Fibroblast of gingiva (primary cell): ENCODE data around the gene SRCIN1.
"Not testable (repeated sequence)": the region's sequence is repeated elsewhere in the genome, so short reads cannot be mapped to it uniquely, and the experiment has no call there.

Source experiments
- DNase-seq: peaks from one replicate; pipeline ENCODE4 v3.0.0-alpha.2; 2011; ENCODE audit warnings: low read depth

The SRCIN1 gene

GRCh38 chr17:38542286-38542685, 63.5 kb downstream of the SRCIN1 start:
- DNase-seq = no peak

GRCh38 chr17:38541281-38541680, 64.5 kb downstream of the SRCIN1 start:
- no peak for DNase-seq

- DNase-seq = no peak
These were observed 65.2 kb downstream of the SRCIN1 start for GRCh38 chr17:38540514-38541045.

GRCh38 chr17:38539386-38539785, 66.4 kb downstream of the SRCIN1 start:
- DNase-seq = no peak

DNA sequence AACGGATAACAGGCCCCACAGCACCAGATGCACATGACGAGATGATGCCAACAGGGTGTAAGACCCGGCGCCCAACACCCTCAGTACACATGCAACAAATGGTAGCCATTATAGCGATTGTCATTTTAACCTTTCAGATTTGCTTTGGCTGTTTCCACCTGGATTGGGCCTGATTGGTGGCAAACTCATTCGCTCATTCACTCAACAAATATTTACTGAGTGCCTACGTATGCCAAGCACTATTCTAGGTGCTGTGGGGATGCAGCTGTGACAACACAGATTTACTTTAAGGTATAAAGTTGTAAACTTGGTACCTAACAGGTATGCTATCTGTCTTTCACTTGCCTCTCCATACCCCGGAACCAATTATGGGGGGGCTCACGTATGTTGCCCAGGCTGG, 66.8 kb downstream of the SRCIN1 start:
- DNase-seq = no peak

DNA sequence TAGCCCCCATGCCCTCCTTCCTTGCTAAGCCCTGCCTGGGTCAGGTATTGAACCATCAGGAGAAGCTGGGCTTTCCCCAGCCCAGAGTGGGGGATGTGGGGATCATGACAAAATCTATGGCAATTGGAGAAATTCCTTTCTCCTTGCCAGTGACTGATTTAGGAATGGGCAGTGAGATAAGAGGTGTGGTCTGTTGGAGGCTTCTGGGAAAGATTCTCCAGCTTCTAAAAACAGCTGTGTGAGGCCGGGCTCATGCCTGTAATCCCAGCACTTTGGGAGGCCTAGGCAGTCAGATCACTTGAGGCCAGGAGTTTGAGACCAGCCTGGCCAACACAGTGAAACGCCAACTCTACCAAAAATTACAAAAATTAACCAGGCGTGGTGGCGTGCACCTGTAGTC, 69.1 kb downstream of the SRCIN1 start:
- DNase-seq = no peak

- DNase-seq = no peak
These were observed 69.9 kb downstream of the SRCIN1 start for GRCh38 chr17:38535886-38536285.

GRCh38 chr17:38534498-38534885, 71.3 kb downstream of the SRCIN1 start:
- no peak for DNase-seq

DNA sequence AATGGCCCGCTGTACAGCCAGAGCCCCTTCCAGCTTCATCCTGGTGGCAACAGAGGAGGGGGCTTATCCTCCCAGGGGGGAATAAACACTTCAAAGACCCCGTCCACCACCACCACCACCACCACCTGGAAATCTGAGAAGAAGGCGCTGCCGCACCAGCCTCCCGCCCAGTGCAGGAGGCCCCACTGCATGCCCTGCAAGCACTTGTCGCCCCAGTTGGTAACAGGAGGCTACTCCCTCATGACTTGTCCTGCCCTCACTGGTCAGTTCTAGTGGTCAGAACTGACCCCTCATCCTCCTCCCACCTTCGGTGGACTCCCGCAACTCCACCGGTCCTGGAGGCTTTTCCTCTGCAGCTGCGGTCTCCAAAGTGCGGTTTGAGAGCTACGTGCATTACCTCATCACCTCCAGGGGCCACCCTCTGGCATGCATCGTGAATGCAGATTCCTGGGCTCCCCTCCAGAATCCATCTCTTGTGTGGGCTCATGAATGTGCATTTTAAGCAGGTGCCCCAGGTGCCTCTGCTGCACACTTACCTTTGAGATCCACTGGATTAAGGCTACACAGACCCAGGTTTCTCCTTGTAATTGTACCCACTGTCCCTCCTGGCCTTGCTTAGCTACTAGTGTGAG, 71.8 kb downstream of the SRCIN1 start:
- no peak for DNase-seq

GRCh38 chr17:38533241-38533640, 72.5 kb downstream of the SRCIN1 start:
- no peak for DNase-seq

GRCh38 chr17:38532451-38532850, 73.3 kb downstream of the SRCIN1 start:
- no peak for DNase-seq

DNA sequence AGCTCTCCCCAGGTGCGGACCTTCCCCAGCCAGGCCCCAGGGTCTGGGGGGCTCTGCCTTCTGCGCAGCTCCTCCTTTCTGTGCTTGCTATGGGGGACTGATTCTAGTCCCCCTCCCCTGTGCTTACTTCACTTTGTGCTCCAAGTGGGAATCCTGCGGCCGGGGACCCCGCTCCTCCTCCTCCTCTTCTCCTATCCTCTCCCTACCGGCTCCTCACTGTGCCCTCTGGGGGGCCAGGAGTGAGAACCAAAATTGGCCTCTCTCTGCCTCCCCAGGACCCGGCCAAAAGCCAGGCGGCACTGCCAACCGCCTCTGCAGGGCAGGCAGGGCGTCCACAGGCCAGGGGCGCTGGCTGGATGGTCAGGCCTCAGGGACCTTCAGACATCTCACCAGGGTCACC, 74.0 kb downstream of the SRCIN1 start:
- not testable (repeated sequence) for DNase-seq

- not testable (repeated sequence) for DNase-seq
These were observed 74.9 kb downstream of the SRCIN1 start for GRCh38 chr17:38530856-38531255.

DNA sequence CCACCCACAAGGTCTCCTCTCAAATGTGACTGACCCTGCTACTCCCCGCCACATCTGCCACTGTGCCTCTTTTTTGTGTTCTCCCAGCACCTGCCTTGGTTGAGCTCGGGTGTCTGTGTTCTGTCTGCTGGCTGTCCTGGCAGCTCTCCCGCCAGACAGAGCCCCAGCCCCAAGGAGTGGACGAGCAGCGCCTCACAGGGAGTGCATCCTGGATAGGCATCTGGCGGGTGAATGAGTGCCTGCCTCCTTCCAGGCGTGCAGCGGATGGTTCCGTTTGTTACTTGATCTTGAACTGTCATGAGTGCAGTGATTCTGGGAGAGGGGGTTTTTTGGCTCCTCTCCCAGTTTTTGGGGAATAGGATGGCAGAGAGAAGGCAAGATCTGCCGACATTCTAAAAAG, 77.6 kb downstream of the SRCIN1 start:
- not testable (repeated sequence) for DNase-seq

DNA sequence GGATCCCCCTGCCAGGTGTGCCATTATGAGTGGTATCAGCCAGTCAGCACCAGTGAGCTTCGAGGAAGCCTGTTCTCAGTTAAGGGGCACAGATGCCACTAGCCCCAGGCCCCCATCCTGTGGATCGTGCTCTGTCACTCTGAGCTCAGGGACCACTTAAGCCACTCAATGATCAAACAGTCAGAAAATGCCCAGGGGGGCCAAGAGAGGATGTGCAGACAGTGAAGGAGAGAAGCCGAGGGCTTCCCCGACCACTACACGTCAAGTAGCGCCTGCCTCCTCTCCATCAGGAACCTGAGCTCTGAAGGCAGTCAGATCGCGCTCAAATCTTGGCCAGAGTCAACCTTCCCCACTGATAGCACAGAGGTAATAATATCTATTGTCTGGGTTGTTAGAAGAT, 79.2 kb downstream of the SRCIN1 start:
- not testable (repeated sequence) for DNase-seq

DNA sequence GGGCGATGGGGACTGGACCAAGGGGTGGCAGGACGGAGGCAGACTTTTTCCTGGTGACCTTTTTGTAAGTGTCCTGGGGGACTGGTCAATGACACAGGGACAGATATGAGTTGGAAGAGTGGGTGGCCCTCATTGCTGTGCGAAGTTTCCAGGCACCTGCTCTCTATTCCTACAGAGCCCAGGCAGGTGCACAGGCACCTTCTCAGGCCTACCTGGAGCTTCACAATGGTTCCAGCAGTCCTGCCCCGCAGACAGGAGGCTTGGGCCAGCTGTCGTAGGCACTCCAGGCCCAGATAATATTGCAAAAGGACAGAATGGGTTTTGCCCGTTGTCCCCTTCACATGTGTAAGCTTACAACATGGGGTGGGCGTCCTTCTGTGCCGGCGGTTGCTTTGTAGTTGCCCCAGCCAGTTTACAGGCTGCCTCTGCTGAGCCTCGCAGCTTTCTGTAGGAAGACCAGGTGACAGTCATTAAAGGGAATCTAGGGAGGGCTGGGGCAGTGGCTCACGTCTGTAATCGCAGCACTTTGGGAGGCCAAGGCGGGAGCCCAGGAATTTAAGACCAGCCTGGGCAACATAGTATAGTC, 93.2 kb downstream of the SRCIN1 start:
- no peak for DNase-seq

DNA sequence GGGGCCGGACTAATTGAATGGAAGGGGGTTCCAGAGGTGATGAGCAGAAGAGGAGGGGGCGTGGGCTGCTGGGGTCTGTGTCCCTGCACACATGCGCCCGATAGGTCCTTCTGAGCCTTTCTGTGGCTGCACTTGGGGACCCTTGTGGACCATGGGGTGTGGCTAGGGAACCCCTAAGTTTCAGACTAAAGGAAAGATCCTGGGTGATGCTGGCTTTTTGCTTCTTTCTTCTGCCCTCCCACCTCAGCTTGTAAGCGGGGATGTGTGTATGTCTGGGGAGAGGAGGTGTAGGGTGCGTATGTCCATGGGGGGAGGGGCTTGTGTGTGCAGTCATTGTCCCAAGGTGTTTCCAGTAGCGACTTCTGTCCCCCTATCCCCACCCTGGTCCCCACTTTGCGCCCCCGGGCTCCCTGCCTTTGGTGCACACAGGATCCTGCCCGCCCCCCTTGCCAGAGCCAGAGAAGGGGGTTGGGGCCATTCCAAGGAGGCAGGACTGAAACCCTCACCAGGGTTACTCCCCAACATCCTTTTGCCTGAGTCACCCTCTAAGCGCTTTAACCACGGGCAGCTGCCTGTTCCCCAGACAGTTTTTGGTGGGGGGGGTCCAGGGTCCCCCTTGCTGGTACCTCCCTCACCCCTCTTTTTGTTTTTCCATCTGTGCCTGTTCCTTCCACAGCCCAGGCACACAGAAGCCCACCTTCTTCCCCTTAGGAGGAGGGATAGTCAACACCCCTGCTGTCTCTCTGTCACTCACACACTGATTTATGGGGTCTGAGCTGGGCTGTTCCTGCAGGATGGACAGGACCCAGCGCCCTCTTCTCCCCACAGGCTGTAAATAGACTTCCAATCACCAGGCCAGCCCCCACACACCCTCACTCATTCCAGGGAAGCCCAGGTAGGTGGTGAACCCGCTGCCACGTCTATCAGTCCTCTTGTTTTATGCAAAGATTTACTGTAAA, 94.3 kb downstream of the SRCIN1 start:
- DNase-seq = peak; percentile 39

- peak; percentile 32 for DNase-seq
These were observed 95.2 kb downstream of the SRCIN1 start for GRCh38 chr17:38510421-38511149.

DNA sequence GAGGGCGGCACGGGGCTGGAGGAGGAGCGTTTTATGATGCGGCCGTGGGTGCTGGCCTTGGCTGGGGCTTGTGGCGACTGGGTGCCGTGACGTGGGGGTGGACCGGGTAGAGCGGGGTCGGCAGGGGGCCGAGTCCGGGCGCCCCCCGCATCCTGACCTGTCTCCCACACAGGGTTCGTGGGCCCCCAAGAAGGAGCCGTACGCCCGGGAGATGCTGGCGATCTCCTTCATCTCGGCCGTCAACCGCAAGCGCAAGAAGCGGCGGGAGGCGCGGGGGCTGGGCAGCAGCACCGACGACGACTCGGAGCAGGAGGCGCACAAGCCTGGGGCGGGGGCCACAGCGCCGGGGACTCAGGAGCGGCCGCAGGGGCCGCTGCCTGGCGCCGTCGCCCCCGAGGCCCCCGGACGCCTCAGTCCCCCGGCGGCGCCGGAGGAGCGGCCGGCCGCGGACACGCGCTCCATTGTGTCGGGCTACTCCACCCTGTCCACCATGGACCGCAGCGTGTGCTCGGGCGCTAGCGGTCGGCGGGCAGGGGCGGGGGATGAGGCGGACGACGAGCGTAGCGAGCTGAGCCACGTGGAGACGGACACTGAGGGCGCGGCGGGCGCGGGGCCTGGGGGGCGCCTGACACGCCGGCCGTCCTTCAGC, 95.9 kb downstream of the SRCIN1 start:
- DNase-seq = no peak

DNA sequence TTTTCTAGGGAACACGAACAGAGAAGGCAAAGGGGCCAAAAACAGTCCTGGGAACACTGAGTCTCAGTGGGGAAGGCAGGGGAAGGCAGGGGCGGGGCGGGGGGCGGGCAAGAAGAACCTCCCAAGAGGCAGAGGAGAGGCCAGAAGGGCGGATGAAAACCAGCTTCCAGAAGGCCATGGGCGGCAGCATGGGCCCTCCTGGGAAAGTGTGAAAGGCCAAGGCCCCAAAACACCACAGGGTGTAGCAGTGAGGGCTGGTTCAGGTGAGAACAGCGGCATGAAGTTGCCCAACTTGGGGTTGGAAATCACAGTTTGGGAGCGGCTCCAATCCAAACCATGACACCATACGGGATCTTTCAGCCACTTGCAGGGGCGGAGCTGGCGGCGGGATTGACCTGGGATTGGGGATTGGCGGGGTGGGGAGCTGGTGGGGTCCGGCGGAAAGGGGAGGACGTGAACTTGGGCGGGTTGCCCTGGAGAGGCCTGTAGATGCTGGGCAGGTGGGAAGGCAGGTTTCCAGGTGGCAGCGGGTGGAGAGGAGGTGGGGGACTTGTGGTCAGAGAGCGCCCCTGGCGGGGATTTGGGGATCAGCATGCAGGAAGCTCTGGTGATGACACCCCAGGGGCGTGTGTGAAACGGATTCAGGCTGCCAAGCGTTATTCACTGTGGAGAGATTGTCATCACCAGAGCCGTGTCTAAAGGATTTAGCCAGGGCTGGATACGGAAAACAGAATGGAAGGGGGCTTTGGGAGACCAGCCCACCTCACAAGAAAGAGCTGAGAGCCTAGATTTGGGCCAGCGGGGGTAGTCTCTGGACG, 96.6 kb downstream of the SRCIN1 start:
- peak; percentile 86 for DNase-seq

GRCh38 chr17:38508570-38508950, 97.2 kb downstream of the SRCIN1 start:
- no peak for DNase-seq
